Chondrocyte (in vitro differentiated cells): Measurements from ENCODE around the gene NPAS2. TPM values are rescaled to one million over a fixed set of nuclear protein-coding genes. Genes with fewer than 3 reads are reported as not detected.

ENCODE experiments used
- DNase-seq: peaks from one replicate; pipeline ENCODE4 v3.0.0; 2021; ENCODE audit warnings: mixed read lengths, low spot score
- H3K27ac Mint-ChIP-seq: one replicate; pipeline ENCODE4 v1.8.0; 2021; ENCODE audit warnings: mild to moderate bottlenecking, moderate library complexity, mixed read lengths; ENCODE audit not compliant: unreplicated experiment
- H3K27me3 Mint-ChIP-seq: 2 replicates; pipeline ENCODE4 v1.8.0; 2021; ENCODE audit warnings: low read depth, mixed read lengths
- H3K36me3 Mint-ChIP-seq: 2 replicates; pipeline ENCODE4 v1.8.0; 2021; ENCODE audit warnings: low read depth, mixed read lengths
- H3K4me1 Mint-ChIP-seq: 2 replicates; pipeline ENCODE4 v1.8.0; 2021; ENCODE audit warnings: low read depth, mild to moderate bottlenecking, mixed read lengths
- H3K4me3 Mint-ChIP-seq: one replicate; pipeline ENCODE4 v1.8.0; 2021; ENCODE audit warnings: mild to moderate bottlenecking, moderate library complexity, mixed read lengths; ENCODE audit not compliant: unreplicated experiment
- H3K9me3 Mint-ChIP-seq: 2 replicates; pipeline ENCODE4 v1.8.0; 2021; ENCODE audit warnings: low read depth, mixed read lengths
- CTCF ChIP-seq: fragments of 200-600 bp; sonication (generic); IDR thresholded peaks from 2 replicates; pipeline ENCODE4 v1.5.0; 2021; ENCODE audit warnings: antibody characterized with exemption, mild to moderate bottlenecking, moderate library complexity
- total RNA-seq: library from RNA; stranded (reverse); gene quantifications from 3 replicates; pipeline ENCODE4 v1.2.1, GENCODE V29; 2021

Gene NPAS2
- total RNA-seq, 1 donor from 2014 or later = 25.6 TPM

- DNase-seq = no peak
- Mint-ChIP-seq H3K9me3 (no peaks in the 10 kb centered on the region), H3K27me3 (no peaks in the 10 kb centered on the region), H3K4me3 (no peak overlapping the region), H3K36me3 (peaks cover 24% of the 10 kb centered on the region), H3K27ac (no peak overlapping the region), H3K4me1 (peaks cover 14% of the 10 kb centered on the region)
- TF ChIP-seq CTCF = no peak
Observed at GRCh38 chr2:100921685-100922161, 101.8 kb downstream of the NPAS2 start.

GRCh38 chr2:100923461-100924060, 103.6 kb downstream of the NPAS2 start:
- Mint-ChIP-seq H3K4me3 (no peak overlapping the region), H3K9me3 (no peaks in the 10 kb centered on the region), H3K4me1 (peaks cover 14% of the 10 kb centered on the region), H3K27ac (no peak overlapping the region), H3K27me3 (no peaks in the 10 kb centered on the region), H3K36me3 (peaks cover 24% of the 10 kb centered on the region)
- no peak for TF ChIP-seq CTCF
- DNase-seq = no peak

GRCh38 chr2:100924122-100924519, 104.2 kb downstream of the NPAS2 start:
- DNase-seq = no peak
- Mint-ChIP-seq H3K4me3 (no peak overlapping the region), H3K27me3 (no peaks in the 10 kb centered on the region), H3K4me1 (peaks cover 14% of the 10 kb centered on the region), H3K36me3 (peaks cover 24% of the 10 kb centered on the region), H3K27ac (peak overlapping the region; percentile 54), H3K9me3 (no peaks in the 10 kb centered on the region)
- TF ChIP-seq CTCF = no peak

- no peaks in the 10 kb centered on the region for H3K27me3 Mint-ChIP-seq
- peak overlapping the region; percentile 54 for H3K27ac Mint-ChIP-seq
- peak overlapping the region; percentile 15 for H3K4me3 Mint-ChIP-seq
- H3K4me1 Mint-ChIP-seq = peaks cover 14% of the 10 kb centered on the region
- H3K9me3 Mint-ChIP-seq = no peaks in the 10 kb centered on the region
- no peak for DNase-seq
- H3K36me3 Mint-ChIP-seq = peaks cover 26% of the 10 kb centered on the region
- no peak for TF ChIP-seq CTCF
Observed at GRCh38 chr2:100924520-100925451, 104.8 kb downstream of the NPAS2 start.

- no peaks in the 10 kb centered on the region for H3K27me3 Mint-ChIP-seq
- H3K4me1 Mint-ChIP-seq = peaks cover 14% of the 10 kb centered on the region
- TF ChIP-seq CTCF = no peak
- H3K36me3 Mint-ChIP-seq = peaks cover 26% of the 10 kb centered on the region
- no peaks in the 10 kb centered on the region for H3K9me3 Mint-ChIP-seq
- no peak overlapping the region for H3K4me3 Mint-ChIP-seq
- no peak overlapping the region for H3K27ac Mint-ChIP-seq
- no peak for DNase-seq
Observed at GRCh38 chr2:100928235-100928634, 108.3 kb downstream of the NPAS2 start.
